CD14-positive monocyte (primary cell): ENCODE results near the gene CMTM2. TPM values are rescaled to one million over a fixed set of nuclear protein-coding genes. Genes with fewer than 3 reads are reported as not detected.
A peak's percentile ranks its signal among the peaks of the same experiment; 100 is the strongest.

Source experiments
- DNase-seq, 3 donors: peaks; one replicate each; pipeline ENCODE4 v3.0.0-alpha.2; 2011 to 2022
- H2AFZ ChIP-seq: 2 replicates; pipeline ENCODE4 v1.6.0; 2012; ENCODE audit warnings: mild to moderate bottlenecking, low read depth, low read length, inconsistent platforms; ENCODE audit not compliant: insufficient read depth, poor library complexity, severe bottlenecking
- H3K27ac ChIP-seq, 2 donors: 1 replicate in 1 of 2; 2 replicates in 1 of 2; pipeline ENCODE4 v1.5.1; 2012 to 2013; ENCODE audit warnings: low read length in 2 of 2, control low read depth in 1 of 2, inconsistent platforms in 1 of 2, low read depth in 1 of 2, mild to moderate bottlenecking in 1 of 2
- H3K27me3 ChIP-seq, 2 donors: one replicate each; pipeline versions ENCODE4 v1.6.0 to v1.6.1; 2011 to 2013; ENCODE audit warnings: low read length in 2 of 2; ENCODE audit not compliant: control insufficient read depth in 2 of 2, insufficient read depth in 2 of 2
- H3K36me3 ChIP-seq, 2 donors: replicated peaks in 1 of 2; 1 replicate in 1 of 2; 2 replicates in 1 of 2; pipeline versions ENCODE4 v1.5.1 to v1.6.1; 2012 to 2013; ENCODE audit warnings: low read length in 2 of 2, control low read depth in 1 of 2, inconsistent platforms in 1 of 2, mild to moderate bottlenecking in 1 of 2; ENCODE audit not compliant: insufficient read depth in 2 of 2, control insufficient read depth in 1 of 2
- H3K4me1 ChIP-seq, 2 donors: 1 replicate in 1 of 2; 2 replicates in 1 of 2; pipeline versions ENCODE4 v1.5.1 to v1.6.1; 2012 to 2013; ENCODE audit warnings: low read length in 2 of 2, control low read depth in 1 of 2, inconsistent platforms in 1 of 2, mild to moderate bottlenecking in 1 of 2, moderate library complexity in 1 of 2; ENCODE audit not compliant: insufficient read depth in 2 of 2, control insufficient read depth in 1 of 2
- H3K4me2 ChIP-seq: replicated peaks from 2 replicates; pipeline ENCODE3; 2012; ENCODE audit warnings: low read length, moderate library complexity, mild to moderate bottlenecking; ENCODE audit not compliant: poor library complexity, severe bottlenecking; ENCODE audit errors: extremely low read depth
- H3K4me3 ChIP-seq, 3 experiments: fragments of 200-600 bp in 1 of 3; sonication (generic) in 1 of 3; replicated peaks in 1 of 3; 1 replicate in 2 of 3; 2 replicates in 1 of 3; pipeline ENCODE4 v1.5.1; 2011 to 2013; ENCODE audit warnings: low read length in 3 of 3, mild to moderate bottlenecking in 3 of 3, control low read depth in 2 of 3, low read depth in 2 of 3, inconsistent platforms in 1 of 3, moderate library complexity in 1 of 3
- H3K79me2 ChIP-seq: 2 replicates; pipeline ENCODE4 v1.6.0; 2012; ENCODE audit warnings: mild to moderate bottlenecking, control low read depth, inconsistent platforms, low read length, moderate library complexity; ENCODE audit not compliant: insufficient read depth
- H3K9ac ChIP-seq: 2 replicates; pipeline ENCODE4 v1.6.0; 2017; ENCODE audit warnings: low read length, mild to moderate bottlenecking; ENCODE audit not compliant: insufficient read depth, poor library complexity, severe bottlenecking
- H3K9me3 ChIP-seq, 2 donors: replicated peaks in 1 of 2; 1 replicate in 1 of 2; 2 replicates in 1 of 2; pipeline versions ENCODE4 v1.5.1 to v1.6.1; 2012 to 2013; ENCODE audit warnings: low read length in 2 of 2, control low read depth in 1 of 2; ENCODE audit not compliant: control insufficient read depth in 1 of 2, insufficient read depth in 1 of 2
- H4K20me1 ChIP-seq: 2 replicates; pipeline ENCODE4 v1.6.0; 2012; ENCODE audit warnings: mild to moderate bottlenecking, low read length, control low read depth, moderate library complexity; ENCODE audit not compliant: insufficient read depth
- H3K27ac Mint-ChIP-seq, 7 donors: one replicate each; pipeline ENCODE4 v1.8.0; 2020; ENCODE audit warnings: mild to moderate bottlenecking in 7 of 7, mixed read lengths in 7 of 7, moderate library complexity in 6 of 7, inconsistent platforms in 2 of 7
- H3K27me3 Mint-ChIP-seq, 3 donors: one replicate each; pipeline ENCODE4 v1.8.0; 2021 to 2022; ENCODE audit warnings: low read depth in 3 of 3, mild to moderate bottlenecking in 3 of 3, mixed read lengths in 3 of 3, moderate library complexity in 3 of 3, inconsistent platforms in 1 of 3
- H3K36me3 Mint-ChIP-seq, 2 donors: one replicate each; pipeline ENCODE4 v1.8.0; 2020; ENCODE audit warnings: mixed read lengths in 2 of 2, inconsistent platforms in 1 of 2, mild to moderate bottlenecking in 1 of 2
- H3K4me1 Mint-ChIP-seq: one replicate; pipeline ENCODE4 v1.8.0; 2020; ENCODE audit warnings: mild to moderate bottlenecking, mixed read lengths
- H3K4me3 Mint-ChIP-seq, 2 donors: one replicate each; pipeline ENCODE4 v1.8.0; 2020; ENCODE audit warnings: mild to moderate bottlenecking in 2 of 2, mixed read lengths in 2 of 2, moderate library complexity in 1 of 2
- H3K9me3 Mint-ChIP-seq, 7 donors: one replicate each; pipeline ENCODE4 v1.8.0; 2020 to 2022; ENCODE audit warnings: mixed read lengths in 7 of 7, mild to moderate bottlenecking in 6 of 7, moderate library complexity in 6 of 7, inconsistent platforms in 2 of 7
- WGBS: methylation state at CpG from one replicate; pipeline ENCODE4 v1.1.5; 2013; ENCODE audit warnings: missing lambda C conversion rate; ENCODE audit not compliant: insufficient coverage; 5-methylcytosine and 5-hydroxymethylcytosine counted together
- intact Hi-C, 2 donors: fragments of 100-400 bp; cut with micrococcal nuclease; formaldehyde crosslinking; loops; one replicate each; pipeline versions ENCODE4 v1.15.0 to v1.15.1; 2023
- polyA plus RNA-seq, 3 donors: library from polyadenylated mRNA; depleted of rRNA in 1 of 3; unstranded in 2 of 3; stranded (reverse) in 1 of 3; fragments of 300-500 nt in 2 of 3; fragments of >200 nt in 1 of 3; fragmentation: Illumina TruSeq in 2 of 3; gene quantifications; 1 replicate in 2 of 3; 2 replicates in 1 of 3; pipeline ENCODE4 v1.2.3, GENCODE V29; 2012 to 2021
- small RNA-seq: library from RNA; depleted of rRNA; stranded (forward); fragments of <200 nt; gene quantifications from one replicate; pipeline ENCODE3, GENCODE V24; 2012; ENCODE audit warnings: low read depth; ENCODE audit not compliant: insufficient read length
- TF ChIP-seq, protein P1 (sequence below): fragments of 200-600 bp; IDR thresholded peaks from one replicate; pipeline ENCODE4 v1.8.0; 2022; ENCODE audit warnings: antibody characterized with exemption, mild to moderate bottlenecking

CMTM2 gene
- polyA plus RNA-seq, 3 donors = 11.0 to 41.6 (median 39.1) TPM

GRCh38 chr16:66636199-66636598 lies 56.9 kb downstream of the CMTM2 start:
- Mint-ChIP-seq H3K27me3 (peaks cover 0 to 2% (median 0%) of the 10 kb centered on the region in 3 donors), H3K4me1 (no peaks in the 10 kb centered on the region), H3K4me3 (no peak overlapping the region), H3K27ac (no peak overlapping the region), H3K36me3 (peaks cover 37 to 45% of the 10 kb centered on the region in 2 donors), H3K9me3 (peaks cover 0 to 2% (median 0%) of the 10 kb centered on the region in 7 donors)
- peaks cover 26% of the 10 kb centered on the region for H3K79me2 ChIP-seq
- intact Hi-C loops = no loop called here
- H3K4me3 ChIP-seq = no peak overlapping the region
- no peak overlapping the region for H2AFZ ChIP-seq
- H3K4me1 ChIP-seq = no peaks in the 10 kb centered on the region
- no peak overlapping the region for H3K27ac ChIP-seq
- TF ChIP-seq, protein P1, sequence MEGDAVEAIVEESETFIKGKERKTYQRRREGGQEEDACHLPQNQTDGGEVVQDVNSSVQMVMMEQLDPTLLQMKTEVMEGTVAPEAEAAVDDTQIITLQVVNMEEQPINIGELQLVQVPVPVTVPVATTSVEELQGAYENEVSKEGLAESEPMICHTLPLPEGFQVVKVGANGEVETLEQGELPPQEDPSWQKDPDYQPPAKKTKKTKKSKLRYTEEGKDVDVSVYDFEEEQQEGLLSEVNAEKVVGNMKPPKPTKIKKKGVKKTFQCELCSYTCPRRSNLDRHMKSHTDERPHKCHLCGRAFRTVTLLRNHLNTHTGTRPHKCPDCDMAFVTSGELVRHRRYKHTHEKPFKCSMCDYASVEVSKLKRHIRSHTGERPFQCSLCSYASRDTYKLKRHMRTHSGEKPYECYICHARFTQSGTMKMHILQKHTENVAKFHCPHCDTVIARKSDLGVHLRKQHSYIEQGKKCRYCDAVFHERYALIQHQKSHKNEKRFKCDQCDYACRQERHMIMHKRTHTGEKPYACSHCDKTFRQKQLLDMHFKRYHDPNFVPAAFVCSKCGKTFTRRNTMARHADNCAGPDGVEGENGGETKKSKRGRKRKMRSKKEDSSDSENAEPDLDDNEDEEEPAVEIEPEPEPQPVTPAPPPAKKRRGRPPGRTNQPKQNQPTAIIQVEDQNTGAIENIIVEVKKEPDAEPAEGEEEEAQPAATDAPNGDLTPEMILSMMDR = no peak
- peaks cover 14 to 47% of the 10 kb centered on the region in 2 donors for H3K36me3 ChIP-seq
- DNase-seq = no peak
- H3K4me2 ChIP-seq = no peak overlapping the region
- H4K20me1 ChIP-seq = peaks cover 19% of the 10 kb centered on the region
- H3K27me3 ChIP-seq = no peaks in the 10 kb centered on the region
- no peak overlapping the region for H3K9ac ChIP-seq
- WGBS = 100% methylated on average over 2 of the region's 5 CpGs
- no peaks in the 10 kb centered on the region for H3K9me3 ChIP-seq

GRCh38 chr16:66637806-66638205 lies 58.5 kb downstream of the CMTM2 start:
- no peaks in the 10 kb centered on the region for H3K4me1 ChIP-seq
- H3K27me3 ChIP-seq = no peaks in the 10 kb centered on the region
- no peak overlapping the region for H2AFZ ChIP-seq
- no peaks in the 10 kb centered on the region for H3K9me3 Mint-ChIP-seq
- H3K4me1 Mint-ChIP-seq = peaks cover 2% of the 10 kb centered on the region
- TF ChIP-seq, protein P1 = no peak
- DNase-seq = no peak
- H3K36me3 Mint-ChIP-seq = peaks cover 26 to 33% of the 10 kb centered on the region in 2 donors
- H3K27ac Mint-ChIP-seq = peak overlapping the region in 1 of 7 donors; percentile 72
- intact Hi-C loops = no loop called here
- H3K9ac ChIP-seq = no peak overlapping the region
- peaks cover 0 to 2% (median 0%) of the 10 kb centered on the region in 3 donors for H3K27me3 Mint-ChIP-seq
- H3K4me2 ChIP-seq = no peak overlapping the region
- H3K4me3 Mint-ChIP-seq = no peak overlapping the region
- 100% methylated on average over 3 of the region's 3 CpGs for WGBS
- H4K20me1 ChIP-seq = peaks cover 21% of the 10 kb centered on the region
- peaks cover 35% of the 10 kb centered on the region for H3K79me2 ChIP-seq
- H3K36me3 ChIP-seq = peaks cover 14 to 39% of the 10 kb centered on the region in 2 donors
- no peak overlapping the region for H3K4me3 ChIP-seq
- H3K9me3 ChIP-seq = no peaks in the 10 kb centered on the region
- H3K27ac ChIP-seq = no peak overlapping the region

Small RNAs within 50 kb of the gene (small RNA-seq; reads per million reads assigned to genes)
- not detected for gene CKLF-CMTM1

Other genes with a start within 250 kb of the CMTM2 start
- under 1 TPM in 2 of 3 donors, not detected in 1; 0.12 to 0.22 TPM for gene CDH5, start 212.8 kb upstream of the CMTM2 start, polyA plus RNA-seq
- under 1 TPM in 2 of 3 donors, not detected in 1; 0.12 to 0.81 TPM for gene BEAN1, start 152.2 kb upstream of the CMTM2 start, polyA plus RNA-seq
- 10 to 100 TPM; 29.8 to 38.9 (median 32.4) TPM for gene TK2, start 29.3 kb upstream of the CMTM2 start, polyA plus RNA-seq
- gene CKLF, start 26.9 kb upstream of the CMTM2 start, polyA plus RNA-seq = 100 to 1,000 TPM; 285 to 430 (median 374) TPM
- 1 to 10 TPM; 1.6 to 3.3 (median 2.5) TPM for gene CMTM1, start 13.0 kb upstream of the CMTM2 start, polyA plus RNA-seq
- 100 to 1,000 TPM; 125 to 131 (median 126) TPM for gene CMTM3, start 25.2 kb downstream of the CMTM2 start, polyA plus RNA-seq
- 10 to 100 TPM in 1 of 3 donors, under 1 TPM in 2; 0.41 to 21.2 (median 0.45) TPM for gene CMTM4, start 117.3 kb downstream of the CMTM2 start, polyA plus RNA-seq
- 100 to 1,000 TPM in 1 of 3 donors, 10 to 100 TPM in 2; 14.9 to 125 (median 23.9) TPM for gene DYNC1LI2, start 172.1 kb downstream of the CMTM2 start, polyA plus RNA-seq
- gene TERB1, start 222.1 kb downstream of the CMTM2 start, polyA plus RNA-seq = not detected